NOMO-1 (cell line): Measurements from ENCODE around the gene BCL2L2.

Experiments
- DNase-seq, 2 experiments: peaks; one replicate each; lab custom pipeline; 2025; ENCODE audit not compliant: unreplicated experiment in 2 of 2; lab: John Stamatoyannopoulos, UW

BCL2L2 gene

GRCh38 chr14:23352506-23353432 lies 46.1 kb downstream of the BCL2L2 start, which contains the start of gene SLC22A17:
Gene SLC22A17, minus strand, starts transcription at chr14:23352887.
- DNase-seq = no peak

- no peak for DNase-seq
Measured at GRCh38 chr14:23353433-23353780, 46.8 kb downstream of the BCL2L2 start.

- DNase-seq = no peak
Measured at GRCh38 chr14:23354990-23355389, 48.4 kb downstream of the BCL2L2 start.

- no peak for DNase-seq
Measured at GRCh38 chr14:23355871-23356435, 49.3 kb downstream of the BCL2L2 start.

GRCh38 chr14:23356662-23357061 lies 50.0 kb downstream of the BCL2L2 start:
- no peak for DNase-seq

GRCh38 chr14:23357261-23357660 lies 50.6 kb downstream of the BCL2L2 start:
- no peak for DNase-seq

- DNase-seq = no peak
Measured at GRCh38 chr14:23358042-23358441, 51.4 kb downstream of the BCL2L2 start.

- DNase-seq = no peak
Measured at GRCh38 chr14:23358553-23359166, 52.0 kb downstream of the BCL2L2 start.

- no peak for DNase-seq
Measured at GRCh38 chr14:23359167-23359626, 52.6 kb downstream of the BCL2L2 start.

GRCh38 chr14:23359722-23360447 lies 53.3 kb downstream of the BCL2L2 start:
- DNase-seq = no peak

GRCh38 chr14:23360496-23360895 lies 53.9 kb downstream of the BCL2L2 start:
- DNase-seq = no peak

- no peak for DNase-seq
Measured at GRCh38 chr14:23361320-23361719, 54.7 kb downstream of the BCL2L2 start.
